Activated T-cell treated with anti-CD3 and anti-CD28 coated beads for 4 hours (primary cell): ENCODE results near the gene LILRB5.
A peak's percentile ranks its signal among the peaks of the same experiment; 100 is the strongest.
"Not testable (repeated sequence)": the region's sequence is repeated elsewhere in the genome, so short reads cannot be mapped to it uniquely, and the experiment has no call there.

Experiments
- DNase-seq: peaks from one replicate; pipeline ENCODE4 v3.0.0-alpha.2; 2020

LILRB5 gene

DNA sequence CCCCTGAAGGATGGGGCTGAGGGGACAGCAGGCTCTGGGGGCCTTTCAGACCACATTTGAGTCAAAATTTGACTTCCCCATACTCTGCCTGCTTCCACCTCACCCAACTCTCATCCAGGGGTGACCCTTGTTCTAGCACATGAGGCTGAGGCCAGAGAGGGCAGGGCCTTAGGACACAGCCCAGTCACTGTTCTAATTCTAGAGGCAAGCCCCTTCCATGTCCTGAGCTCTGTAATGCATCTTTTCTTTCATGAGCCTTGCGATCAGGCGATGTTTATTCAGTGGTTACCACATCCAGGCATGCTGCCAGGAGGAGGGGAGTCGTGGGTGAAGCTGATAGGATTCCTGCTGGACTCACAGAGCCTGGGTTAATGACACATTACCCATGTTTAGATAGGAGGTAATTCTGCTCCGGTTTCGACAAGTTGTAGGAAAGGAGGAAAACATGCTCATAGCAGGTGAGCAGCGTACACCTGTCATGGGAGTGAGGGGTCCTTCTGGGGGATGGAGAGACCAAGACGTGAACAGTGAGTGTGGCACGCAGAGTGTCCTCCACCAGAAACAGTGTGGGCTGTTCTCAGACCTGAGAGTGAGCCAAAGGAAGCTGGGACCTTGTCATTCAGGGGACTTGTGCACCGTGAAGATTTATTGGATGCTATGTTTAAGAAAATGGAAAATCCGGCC is 47.1 kb downstream of the LILRB5 start:
- no peak for DNase-seq

DNA sequence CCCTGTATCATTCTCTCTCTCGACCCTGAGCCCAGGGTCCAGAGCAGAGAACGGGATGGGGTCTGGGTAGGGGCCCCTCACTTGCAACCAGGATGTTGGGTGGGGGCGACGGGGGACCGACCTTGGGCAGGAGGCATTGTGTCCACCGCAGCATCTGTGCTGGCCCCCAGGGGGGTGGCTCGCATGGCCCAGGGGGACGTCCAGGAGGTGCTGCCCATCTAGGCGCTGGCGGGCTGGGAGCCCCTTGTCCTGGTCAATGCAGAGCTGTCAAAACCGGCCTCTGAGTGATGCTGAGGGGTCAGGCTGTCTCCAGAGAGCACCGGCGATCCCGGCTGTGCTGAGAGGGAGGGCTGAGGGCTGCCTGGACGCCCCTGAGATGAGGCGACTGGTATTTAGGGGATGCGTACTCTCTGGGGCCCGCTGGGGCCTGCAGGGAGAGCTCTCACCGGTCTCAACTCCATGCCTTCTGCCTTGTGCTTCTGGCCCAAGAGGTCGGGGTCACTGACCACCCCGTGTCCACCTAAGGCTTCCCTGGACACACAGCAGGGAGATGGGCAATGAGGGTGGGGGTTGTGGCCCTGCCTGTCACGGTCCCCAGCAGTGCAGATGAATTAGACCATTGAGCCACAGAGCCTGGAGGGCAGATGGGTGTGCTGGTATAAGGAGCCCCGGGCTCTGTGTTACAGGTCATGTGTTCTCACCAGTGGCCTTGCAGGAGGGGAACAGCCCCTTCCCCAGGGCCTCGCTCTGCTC is 47.8 kb downstream of the LILRB5 start:
- no peak for DNase-seq

DNA sequence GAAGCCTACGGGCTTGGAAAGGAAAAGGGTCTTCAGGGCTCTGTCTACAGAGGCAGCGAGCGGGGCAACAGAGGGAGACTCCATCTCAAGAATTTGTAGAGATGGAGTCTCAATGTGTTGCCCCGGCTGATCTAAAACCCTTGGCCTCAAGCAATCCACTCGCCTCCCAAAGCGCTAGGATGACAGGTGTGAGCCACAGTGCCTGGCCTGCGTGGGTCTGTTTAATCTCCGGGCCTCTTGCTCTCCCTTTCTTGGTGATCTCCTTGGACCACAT is 48.4 kb downstream of the LILRB5 start:
- DNase-seq: no peak

DNA sequence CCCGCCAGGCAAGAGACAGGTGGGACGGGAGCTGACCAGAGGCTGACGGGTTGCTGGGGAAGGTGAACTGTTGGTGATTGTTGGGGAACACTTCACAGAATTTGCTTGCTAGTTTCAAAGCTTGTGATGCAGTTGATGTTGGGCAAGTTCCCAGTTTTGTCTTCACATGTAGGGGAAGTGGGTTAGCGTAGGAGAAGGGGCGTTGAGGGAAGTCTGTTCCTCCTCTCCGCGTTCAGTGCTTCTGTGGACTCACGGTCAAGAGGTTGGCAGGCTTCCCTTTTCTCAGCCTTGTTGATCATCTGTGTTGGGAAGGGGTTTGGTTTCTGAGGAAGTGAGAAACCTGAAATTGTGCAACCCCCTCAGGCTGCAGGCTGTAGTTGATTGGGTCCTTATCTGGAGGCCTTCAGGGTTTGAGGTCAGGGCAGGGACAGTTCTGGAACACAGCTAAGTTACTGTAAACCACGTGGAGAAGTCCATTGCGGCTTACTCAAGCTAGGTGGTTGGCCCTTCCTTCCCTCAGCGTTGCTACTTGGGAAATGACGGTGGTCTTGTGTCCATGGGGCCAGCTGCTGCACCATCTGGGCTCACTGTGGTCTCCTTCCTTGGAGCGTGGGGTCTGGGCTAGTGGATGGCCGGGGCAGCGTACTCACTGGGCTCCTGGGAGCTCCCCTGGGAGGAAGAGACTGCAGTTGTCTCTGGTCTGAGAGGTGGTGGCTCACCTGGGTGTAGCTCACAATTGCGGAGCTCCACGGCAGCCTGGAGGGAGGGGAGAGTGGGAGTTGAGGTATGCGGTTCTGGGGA is 48.9 kb downstream of the LILRB5 start:
- DNase-seq: peak; percentile 16

DNA sequence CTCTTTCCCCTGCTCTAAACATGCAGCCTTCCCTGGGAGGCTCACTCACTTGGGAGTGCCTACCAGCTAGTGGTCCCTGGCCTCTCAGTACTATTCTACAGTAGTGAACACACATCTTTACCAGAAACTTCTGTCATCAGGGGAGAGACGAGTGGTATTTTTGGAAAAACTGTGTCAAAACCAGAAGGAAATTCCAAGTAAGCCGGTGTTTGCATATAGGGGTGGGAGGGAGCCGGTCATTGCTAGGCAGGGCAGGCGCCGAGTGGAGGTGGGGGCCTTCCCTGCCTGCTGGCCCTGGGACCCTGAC is 49.4 kb downstream of the LILRB5 start:
- DNase-seq: no peak

DNA sequence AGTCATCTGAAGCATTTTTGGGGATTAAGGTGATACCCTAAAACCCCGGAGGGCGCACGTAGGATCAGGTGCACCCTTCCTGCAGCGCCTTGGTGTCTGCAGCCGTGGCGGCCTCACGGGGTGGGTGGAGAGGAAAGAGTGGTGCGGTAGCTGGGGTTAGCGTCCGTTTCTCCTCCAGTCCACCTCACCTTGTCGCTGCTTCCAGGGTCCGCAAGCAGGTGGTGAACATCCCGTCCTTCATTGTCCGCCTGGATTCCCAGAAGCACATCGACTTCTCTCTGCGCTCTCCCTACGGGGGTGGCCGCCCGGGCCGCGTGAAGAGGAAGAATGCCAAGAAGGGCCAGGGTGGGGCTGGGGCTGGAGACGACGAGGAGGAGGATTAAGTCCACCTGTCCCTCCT is 49.9 kb downstream of the LILRB5 start:
- not testable (repeated sequence) for DNase-seq

DNA sequence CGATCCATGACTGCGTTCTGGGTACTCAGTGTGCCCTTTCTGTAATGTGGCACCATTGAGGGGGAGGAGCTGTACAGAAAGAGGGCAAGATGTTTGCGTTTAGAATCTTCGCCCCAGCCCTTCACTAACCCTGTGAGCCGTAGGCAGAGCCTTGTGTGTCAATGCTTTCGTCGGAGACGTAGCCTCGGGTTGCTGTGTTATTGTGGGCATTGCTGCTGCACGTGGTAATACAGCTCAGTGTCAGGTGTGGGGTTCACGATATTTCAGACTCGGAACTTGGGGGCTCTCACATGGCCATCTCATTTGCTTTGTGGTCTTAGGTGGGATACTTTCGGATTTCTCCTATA is 50.3 kb downstream of the LILRB5 start:
- no peak for DNase-seq

DNA sequence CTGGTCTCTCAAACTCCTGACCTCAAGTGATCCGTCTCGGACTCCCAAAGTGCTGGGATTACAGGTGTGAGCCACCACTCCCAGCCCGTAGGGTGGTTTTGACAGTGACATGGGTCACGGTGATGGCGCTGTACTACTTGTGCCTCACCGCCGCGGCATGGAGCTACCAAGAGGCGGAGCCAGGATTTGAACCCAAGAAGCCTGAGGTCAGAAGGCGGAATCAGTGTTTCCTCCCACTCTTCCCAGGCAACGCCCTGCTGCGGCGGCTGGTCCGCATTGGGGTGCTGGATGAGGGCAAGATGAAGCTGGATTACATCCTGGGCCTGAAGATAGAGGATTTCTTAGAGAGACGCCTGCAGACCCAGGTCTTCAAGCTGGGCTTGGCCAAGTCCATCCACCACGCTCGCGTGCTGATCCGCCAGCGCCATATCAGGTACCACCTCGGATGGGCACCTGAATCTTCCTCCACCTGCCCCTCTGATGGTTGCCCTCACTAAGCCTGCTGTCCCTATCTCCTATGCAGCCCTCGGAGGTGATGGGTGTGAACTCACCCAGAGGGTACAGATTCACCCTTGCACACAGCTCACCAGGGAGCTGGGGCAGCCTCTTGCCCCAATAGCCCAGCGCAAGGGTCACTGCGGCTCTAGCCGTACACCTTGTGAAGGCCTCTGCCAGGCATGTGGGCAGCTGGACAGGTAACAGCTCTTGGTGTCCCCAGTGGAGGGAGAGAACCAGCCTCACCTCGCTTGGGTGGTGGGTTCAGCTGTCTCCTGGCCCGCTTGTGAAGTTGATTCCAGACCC is 50.8 kb downstream of the LILRB5 start:
- DNase-seq: no peak

DNA sequence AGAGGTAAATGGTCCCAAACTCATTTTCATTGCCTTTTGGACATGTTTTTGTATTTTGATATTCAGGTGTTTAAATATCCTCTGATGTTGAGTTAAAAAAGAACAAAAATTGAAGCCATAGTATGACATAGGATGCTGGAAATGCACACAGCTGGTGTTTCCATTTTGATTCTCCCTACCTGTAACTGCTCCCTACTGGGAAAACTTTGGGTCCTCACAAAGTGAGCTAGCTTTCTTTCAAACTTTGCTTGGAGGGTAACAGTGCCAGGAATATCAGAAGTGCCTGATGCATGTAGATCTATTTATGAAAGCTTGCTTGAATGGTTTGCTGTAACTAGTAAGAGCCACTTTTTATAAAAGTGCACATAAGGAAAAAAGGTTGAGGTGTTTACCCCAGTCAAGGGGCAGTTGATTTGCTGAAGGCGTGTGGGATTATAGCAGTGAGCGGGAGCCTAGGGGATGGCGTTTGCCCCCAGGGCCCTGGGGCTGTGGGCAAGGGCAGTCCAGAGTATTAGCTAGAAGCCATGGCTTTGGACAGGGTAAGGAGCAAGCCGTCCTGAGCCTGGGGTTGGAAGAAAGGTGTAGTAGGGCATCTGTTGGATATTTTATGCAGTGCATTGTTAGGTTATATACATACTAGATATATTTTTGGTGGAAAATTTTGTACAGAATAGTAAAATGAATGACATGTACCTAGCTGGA is 52.2 kb downstream of the LILRB5 start:
- no peak for DNase-seq

DNA sequence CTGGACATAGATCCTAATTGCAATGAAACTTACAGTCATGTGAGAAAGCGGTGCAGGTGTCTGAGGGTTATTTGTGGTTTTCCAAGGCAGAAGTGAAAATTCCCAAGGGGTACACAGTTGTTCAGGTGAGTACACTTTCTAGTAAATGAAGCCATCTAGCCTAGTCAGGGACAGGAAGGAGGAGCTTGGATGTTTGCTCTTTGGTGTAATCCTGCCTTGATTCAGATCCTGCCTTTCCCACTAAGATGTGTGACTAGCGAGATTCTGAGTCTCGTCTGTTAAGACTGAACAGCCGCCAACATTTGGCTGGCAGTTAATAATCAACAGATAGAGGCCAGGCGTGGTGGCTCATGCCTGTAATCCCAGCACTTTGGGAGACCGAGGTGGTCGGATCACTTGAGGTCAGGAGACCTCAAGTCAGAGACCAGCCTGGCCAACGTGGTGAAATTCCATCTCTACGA is 53.9 kb downstream of the LILRB5 start:
- no peak for DNase-seq

DNA sequence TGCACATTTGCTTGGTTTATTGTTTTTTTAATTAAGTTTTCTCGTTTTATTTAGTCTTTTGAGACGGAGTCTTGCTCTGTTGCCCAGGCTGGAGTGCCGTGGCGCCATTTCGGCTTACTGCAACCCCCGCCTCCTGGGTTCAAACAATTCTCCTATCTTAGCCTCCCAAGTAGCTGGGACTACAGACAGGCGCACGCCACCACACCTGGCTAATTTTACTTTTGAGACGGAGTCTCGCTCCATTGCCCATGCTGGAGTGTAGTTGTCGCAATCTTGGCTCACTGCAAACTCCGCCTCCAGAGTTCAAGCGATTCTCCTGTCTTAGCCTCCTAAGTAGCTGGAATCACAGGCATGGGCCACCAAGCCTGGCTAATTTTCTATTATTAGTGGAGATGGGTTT is 55.1 kb downstream of the LILRB5 start:
- no peak for DNase-seq

DNA sequence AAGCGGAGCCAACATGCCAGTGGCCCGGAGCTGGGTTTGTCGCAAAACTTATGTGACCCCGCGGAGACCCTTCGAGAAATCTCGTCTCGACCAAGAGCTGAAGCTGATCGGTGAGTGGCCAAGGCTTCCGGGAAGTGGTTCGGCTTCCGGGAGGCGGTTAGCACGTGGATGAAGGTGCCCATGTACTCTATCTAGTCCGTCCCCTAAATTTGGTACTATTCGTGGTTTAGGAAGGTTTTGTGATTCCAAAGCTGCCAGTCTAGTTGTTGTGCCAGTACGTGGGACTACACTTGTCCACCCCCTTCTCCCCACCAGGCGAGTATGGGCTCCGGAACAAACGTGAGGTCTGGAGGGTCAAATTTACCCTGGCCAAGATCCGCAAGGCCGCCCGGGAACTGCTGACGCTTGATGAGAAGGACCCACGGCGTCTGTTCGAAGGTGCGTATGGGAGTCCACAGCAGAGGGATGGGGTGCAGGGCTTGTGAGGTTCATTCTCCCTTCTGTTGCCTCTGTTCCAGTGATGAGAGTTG is 55.8 kb downstream of the LILRB5 start:
- no peak for DNase-seq
